MM.1S (cell line): Measurements from ENCODE around the gene NRIP3.

Experiments used
- CTCF ChIP-seq: fragments of 300-600 bp; sonication (generic); IDR thresholded peaks from 2 replicates; pipeline ENCODE4 v1.5.1; 2016; ENCODE audit warnings: antibody characterized with exemption, low read length, mixed read lengths
- EZH2 ChIP-seq: fragments of 300-600 bp; sonication (generic); optimal IDR thresholded peaks from 2 replicates; pipeline ENCODE3; 2017; ENCODE audit warnings: low read depth, mild to moderate bottlenecking, antibody characterized with exemption, low read length, mixed read lengths

DNA sequence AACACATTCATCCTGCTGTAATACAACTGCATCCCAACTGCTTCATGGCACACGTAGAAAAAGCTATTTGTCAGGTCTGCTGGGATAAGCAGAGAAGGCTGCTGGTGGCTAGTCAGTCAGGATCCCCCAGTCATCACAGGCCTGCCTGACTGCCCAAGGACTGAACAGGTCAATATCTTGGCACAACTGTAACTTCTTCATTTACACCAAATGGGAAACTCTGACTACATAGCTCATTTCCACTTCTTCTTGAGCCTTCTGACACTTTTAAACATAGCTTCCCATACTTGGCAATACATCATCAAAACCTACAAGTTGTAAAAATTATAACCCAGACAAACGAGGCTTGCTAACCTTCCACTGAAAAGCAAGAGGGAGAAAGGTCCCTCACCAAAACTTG, 42.4 kb downstream of the NRIP3 start:
- no peak for TF ChIP-seq EZH2
- no peak for TF ChIP-seq CTCF
